K562 treated with DMSO at 1 percent for 4 hours (cell line): ENCODE results near the gene RAB11FIP2. TPM values are rescaled to one million over a fixed set of nuclear protein-coding genes. Genes with fewer than 3 reads are reported as not detected.

Experiments
- total RNA-seq: library from RNA; unstranded; fragments of 300-600 nt; gene quantifications from 2 replicates; pipeline ENCODE4 v1.2.3, GENCODE V29; 2022; ENCODE audit not compliant: insufficient read depth

The RAB11FIP2 gene, protein sequence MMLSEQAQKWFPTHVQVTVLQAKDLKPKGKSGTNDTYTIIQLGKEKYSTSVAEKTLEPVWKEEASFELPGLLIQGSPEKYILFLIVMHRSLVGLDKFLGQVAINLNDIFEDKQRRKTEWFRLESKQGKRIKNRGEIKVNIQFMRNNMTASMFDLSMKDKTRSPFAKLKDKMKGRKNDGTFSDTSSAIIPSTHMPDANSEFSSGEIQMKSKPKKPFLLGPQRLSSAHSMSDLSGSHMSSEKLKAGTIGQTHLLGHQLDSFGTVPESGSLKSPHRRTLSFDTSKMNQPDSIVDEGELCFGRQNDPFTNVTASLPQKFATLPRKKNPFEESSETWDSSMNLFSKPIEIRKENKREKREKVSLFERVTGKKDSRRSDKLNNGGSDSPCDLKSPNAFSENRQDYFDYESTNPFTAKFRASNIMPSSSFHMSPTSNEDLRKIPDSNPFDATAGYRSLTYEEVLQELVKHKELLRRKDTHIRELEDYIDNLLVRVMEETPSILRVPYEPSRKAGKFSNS
- total RNA-seq, result 2.8 and 3.8 TPM in 2 replicates

GRCh38 chr10:118046395-118047156, at the start of gene RAB11FIP2:
TSS of gene RAB11FIP2 (minus strand) at chr10:118046941. CDS start at chr10:118046163, 778 bp downstream.

